Right cardiac atrium (tissue), 5 donors: Measurements from ENCODE around the gene RNF151. TPM values are rescaled to one million over a fixed set of nuclear protein-coding genes. Genes with fewer than 3 reads are reported as not detected.
A peak's percentile ranks its signal among the peaks of the same experiment; 100 is the strongest.
"Not testable (repeated sequence)": the region's sequence is repeated elsewhere in the genome, so short reads cannot be mapped to it uniquely, and the experiment has no call there.

Source experiments
- ATAC-seq, 2 donors: fragments of 200-7000 bp; cut with Tn5 transposase; one replicate each; pipeline versions ENCODE4 v1.8.0 to v1.9.1; 2020; ENCODE audit warnings: moderate library complexity in 2 of 2, mild to moderate bottlenecking in 1 of 2
- DNase-seq, 3 donors: peaks; one replicate each; pipeline ENCODE4 v3.0.0-alpha.2; 2020
- H3K27ac ChIP-seq: one replicate; pipeline ENCODE4 v1.5.1; 2013; ENCODE audit warnings: mild to moderate bottlenecking, low read length, control low read depth, moderate library complexity
- H3K27me3 ChIP-seq: one replicate; pipeline ENCODE4 v1.6.1; 2013; ENCODE audit not compliant: control insufficient read depth, insufficient read depth
- H3K4me1 ChIP-seq: one replicate; pipeline ENCODE4 v1.6.1; 2013; ENCODE audit warnings: low read length; ENCODE audit not compliant: control insufficient read depth, insufficient read depth
- H3K4me3 ChIP-seq: one replicate; pipeline ENCODE4 v1.5.1; 2013; ENCODE audit warnings: low read length, control low read depth
- H3K9me3 ChIP-seq: one replicate; pipeline ENCODE4 v1.6.1; 2013; ENCODE audit warnings: low read length; ENCODE audit not compliant: control insufficient read depth
- WGBS: extraction: QIAGEN DNeasy Blood & Tissue Kit; methylation state at CpG from one replicate; pipeline ENCODE4 v1.1.7; 2013; 5-methylcytosine and 5-hydroxymethylcytosine counted together
- intact Hi-C, 4 donors: fragments of 100-400 bp; cut with DNase I; formaldehyde crosslinking; loops; one replicate each; pipeline versions ENCODE4 v1.11.0 to v1.14.0; 2022 to 2023
- polyA plus RNA-seq: library from polyadenylated mRNA; stranded (reverse); fragments of 200-250 nt; gene quantifications from one replicate; pipeline ENCODE4 v1.2.3, GENCODE V29; 2013
- total RNA-seq, 4 donors: library from RNA; stranded (reverse); fragmentation: NEBNext Ultra II Directional; extraction: Animal tissue kit (Norgen Biotek cat#: 25700); gene quantifications; one replicate each; pipeline ENCODE4 v1.2.1, GENCODE V29; 2021
- donor health status: healthy with polysubstance abuse.
- donor health status: DM: no; HTN: yes; CAD: no.
- donor health status: DM: no; HTN: no; CAD: no.
- donor health status: DM: no; HTN: yes; CAD: no; lungs with severe emphysema.
- donor health status: DM: yes; HTN: yes; CAD: no.

Gene RNF151
- total and polyA plus RNA-seq, 5 donors = not detected

DNA sequence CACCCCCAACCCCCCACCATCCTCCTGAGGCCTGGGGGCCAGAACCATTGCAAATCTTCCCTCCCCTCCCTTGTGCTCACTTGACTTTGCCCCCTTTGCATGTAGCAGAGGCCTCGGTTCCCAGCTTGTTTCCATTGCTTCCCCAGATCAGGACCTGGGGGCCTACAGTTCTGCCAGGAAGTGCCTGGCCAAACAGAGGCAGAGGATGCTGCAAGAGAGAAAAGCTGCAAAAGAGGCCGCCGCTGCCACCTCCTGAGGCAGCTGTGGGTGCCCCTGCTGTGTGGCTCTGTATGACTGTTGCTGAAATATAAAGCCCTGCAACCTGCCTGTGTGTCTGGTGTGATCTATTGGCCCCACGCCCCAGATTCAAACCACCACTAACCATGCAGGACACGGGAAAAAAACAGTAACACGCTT, 5.0 kb upstream of the RNF151 start:
- Histone ChIP-seq H3K4me3 (no peak overlapping the region), H3K27ac (no peak overlapping the region), H3K27me3 (no peaks in the 10 kb centered on the region), H3K4me1 (peaks cover 15% of the 10 kb centered on the region), H3K9me3 (no peaks in the 10 kb centered on the region)
- DNase-seq (peak in 1 of 3 donors; percentile 38), ATAC-seq (no peak)
- intact Hi-C loops = no loop called here
- 64% methylated on average over 6 of the region's 6 CpGs for WGBS

DNA sequence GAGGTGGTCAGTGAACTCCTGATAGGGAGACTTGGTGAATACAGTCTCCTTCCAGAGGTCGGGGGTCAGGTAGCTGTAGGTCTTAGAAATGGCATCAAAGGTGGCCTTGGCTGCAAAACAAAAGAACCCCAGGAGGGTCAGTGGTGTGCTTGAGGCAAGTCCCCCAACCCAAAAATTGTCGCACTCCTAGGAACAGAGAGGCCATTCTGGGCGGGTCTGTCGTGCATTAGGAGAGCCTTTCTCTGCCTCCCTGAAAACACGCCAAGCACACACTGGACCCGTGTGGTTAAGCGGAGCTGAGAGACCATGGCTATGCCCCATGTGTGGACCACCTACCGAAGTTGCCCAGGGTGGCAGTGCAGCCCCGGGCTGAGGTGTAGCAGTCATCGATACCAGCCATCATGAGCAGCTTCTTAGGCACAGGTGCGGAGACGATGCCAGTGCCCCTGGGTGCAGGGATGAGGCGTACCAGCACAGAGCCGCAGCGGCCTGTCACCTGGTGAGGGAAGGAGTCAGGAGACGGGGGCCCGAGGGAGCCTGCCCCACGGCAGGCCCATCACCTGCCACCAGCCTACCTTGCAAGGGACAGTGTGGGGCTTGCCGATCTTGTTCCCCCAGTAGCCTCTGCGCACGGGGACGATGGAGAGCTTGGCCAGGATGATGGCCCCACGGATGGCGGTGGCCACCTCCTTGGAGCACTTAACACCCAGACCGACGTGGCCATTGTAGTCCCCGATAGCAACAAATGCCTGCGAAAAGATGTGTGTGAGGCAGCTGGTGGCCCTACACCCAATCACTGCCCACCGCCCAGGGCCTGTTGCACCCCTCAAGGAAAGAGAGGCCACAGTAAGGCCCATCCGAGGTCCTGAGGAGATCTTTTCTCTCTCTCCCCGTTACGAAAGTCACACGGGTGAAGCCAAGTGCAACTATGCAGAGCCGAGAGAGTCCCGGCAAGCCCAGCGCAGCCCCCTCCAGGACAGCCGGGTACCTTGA, 4.2 kb upstream of the RNF151 start:
- WGBS = 87% methylated on average over 37 of the region's 37 CpGs
- H3K4me1 ChIP-seq = peaks cover 15% of the 10 kb centered on the region
- intact Hi-C loops, H3K4me3 ChIP-seq, H3K27me3 ChIP-seq, H3K9me3 ChIP-seq, DNase-seq, H3K27ac ChIP-seq, ATAC-seq: not testable (repeated sequence)

DNA sequence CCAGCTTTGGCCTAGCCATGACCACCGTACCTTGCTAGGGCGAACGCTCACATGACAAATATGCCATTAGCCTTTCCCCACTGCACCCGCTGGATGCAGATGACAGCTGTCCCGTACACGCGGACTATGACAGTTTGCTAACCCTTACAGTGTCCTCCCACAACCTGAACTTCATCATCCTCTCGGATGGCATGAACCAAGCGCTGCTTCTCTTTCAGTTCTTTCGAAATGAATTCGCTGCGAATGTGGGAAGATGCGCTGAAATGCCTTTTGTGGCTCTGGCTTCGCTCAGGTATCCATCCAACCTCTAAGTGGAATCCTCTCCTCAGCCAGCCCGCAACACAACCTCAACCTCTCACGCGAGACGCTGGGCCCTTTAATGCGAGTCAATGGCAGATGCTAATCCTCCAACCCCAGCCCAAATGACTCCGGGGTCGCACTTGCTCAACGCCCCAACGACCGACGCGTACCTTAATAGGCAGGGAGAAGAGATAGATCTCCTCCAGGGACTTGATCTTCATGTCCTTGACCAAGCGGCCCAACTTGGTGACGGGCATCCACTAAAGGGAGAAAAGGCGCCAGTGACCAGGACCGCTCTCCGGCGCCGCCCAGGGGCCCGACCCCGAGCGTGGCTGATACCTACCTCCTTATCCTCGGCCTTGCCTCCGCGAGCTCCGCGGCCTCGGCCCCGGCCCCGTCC, 2.7 kb upstream of the RNF151 start:
- intact Hi-C loops = no loop called here
- Histone ChIP-seq H3K4me1 (peaks cover 15% of the 10 kb centered on the region), H3K9me3 (no peaks in the 10 kb centered on the region), H3K27me3 (no peaks in the 10 kb centered on the region), H3K4me3 (peak overlapping the region; percentile 81), H3K27ac (peak overlapping the region; percentile 39)
- 9% methylated on average over 44 of the region's 44 CpGs for WGBS
- DNase-seq (peak in 1 of 3 donors; percentile 80), ATAC-seq (peak; percentile 2 to 44)

DNA sequence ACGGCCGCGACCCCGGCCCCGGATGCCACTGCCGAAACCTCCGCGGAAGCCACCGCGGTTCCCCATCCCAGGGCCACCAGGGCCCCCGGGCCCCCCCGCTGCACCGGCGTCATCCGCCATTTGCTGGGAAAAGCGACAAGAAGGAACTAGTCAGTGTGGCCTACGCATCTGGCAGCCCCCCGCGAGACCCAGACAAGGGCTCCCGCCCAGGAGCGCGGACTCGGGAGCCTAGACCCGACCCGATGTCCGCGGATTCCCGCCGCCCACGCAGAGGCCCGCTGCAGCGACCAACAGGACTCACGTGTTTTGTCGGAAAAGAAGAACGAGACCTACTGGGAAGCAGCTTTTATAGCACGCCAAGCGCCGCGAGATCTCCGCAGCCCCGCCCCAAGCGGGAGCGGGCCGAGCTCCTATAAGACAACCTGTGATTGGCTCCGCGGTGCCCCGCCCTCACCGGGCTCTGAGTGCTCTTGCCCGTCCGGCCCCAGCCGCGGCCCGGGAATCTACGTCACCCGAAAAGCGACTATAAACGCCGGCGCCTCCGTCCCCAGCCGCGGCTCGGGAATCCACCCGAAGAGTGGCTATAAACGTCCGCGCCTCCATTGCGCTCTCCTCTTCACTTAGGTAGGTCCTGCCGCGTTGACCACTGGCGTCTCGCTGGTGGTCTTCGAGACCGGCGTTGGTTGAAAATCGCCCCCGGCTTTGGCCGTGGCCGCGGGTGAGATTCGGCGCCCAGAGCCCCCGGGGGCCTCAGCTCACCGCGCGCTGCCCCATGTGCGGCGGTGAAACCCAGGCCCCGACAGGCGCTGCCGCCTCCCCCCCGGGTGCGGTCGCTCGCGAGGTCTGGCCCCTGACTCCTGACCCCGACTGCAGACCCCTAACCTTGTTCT, 1.9 kb upstream of the RNF151 start, which contains the start of gene RPS2:
RPS2 (minus strand) TSS at position 321 of the 890 bp plus-strand sequence; CDS start at position 120, 201 bp downstream.
- Histone ChIP-seq H3K4me3 (peak within 1 kb of the TSS; percentile 81), H3K9me3 (no peaks in the 10 kb centered on the region), H3K27me3 (no peaks in the 10 kb centered on the region), H3K27ac (peak within 1 kb of the TSS; percentile 83), H3K4me1 (peaks cover 15% of the 10 kb centered on the region)
- peak; percentile 99 to 100 (median 100) for DNase-seq
- ATAC-seq = peak; percentile 96 to 98
- intact Hi-C loops = no loop called here
- WGBS = under 1% methylated on average over 97 of the region's 97 CpGs

DNA sequence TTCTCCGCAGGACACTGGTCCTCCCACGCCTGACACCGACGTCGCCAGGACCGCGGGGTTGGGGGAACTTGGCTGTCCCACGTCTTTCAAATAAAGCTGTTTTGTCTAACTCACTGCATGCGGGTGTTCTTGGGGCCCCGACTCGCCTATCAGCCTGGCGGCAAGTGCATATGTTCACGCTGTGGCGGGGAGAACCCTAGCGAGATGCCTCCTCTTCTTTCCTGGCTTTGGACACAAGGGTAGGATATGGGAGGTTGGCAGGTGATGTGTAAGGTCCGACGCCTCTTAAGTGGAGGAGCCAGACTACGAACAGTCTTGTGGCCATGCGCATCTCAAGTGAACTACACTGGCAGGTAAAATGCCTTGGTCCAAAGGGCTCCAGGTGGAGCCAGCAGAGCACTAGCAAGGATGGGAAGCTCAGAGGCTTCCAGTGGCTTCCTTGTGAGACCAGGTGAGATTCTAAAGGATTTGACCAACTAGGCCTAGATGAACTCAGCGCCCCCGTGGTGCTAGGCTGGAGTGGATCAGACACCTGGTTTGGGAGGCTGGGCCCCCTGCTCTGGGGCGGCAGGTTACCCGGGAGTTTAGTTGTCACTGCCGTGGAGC, 1.2 kb upstream of the RNF151 start:
- Histone ChIP-seq H3K9me3 (no peaks in the 10 kb centered on the region), H3K4me3 (peak overlapping the region; percentile 81), H3K27me3 (no peaks in the 10 kb centered on the region), H3K4me1 (peaks cover 13% of the 10 kb centered on the region), H3K27ac (peak overlapping the region; percentile 83)
- DNase-seq (no peak), ATAC-seq (no peak)
- intact Hi-C loops = no loop called here
- 22% methylated on average over 24 of the region's 24 CpGs for WGBS

DNA sequence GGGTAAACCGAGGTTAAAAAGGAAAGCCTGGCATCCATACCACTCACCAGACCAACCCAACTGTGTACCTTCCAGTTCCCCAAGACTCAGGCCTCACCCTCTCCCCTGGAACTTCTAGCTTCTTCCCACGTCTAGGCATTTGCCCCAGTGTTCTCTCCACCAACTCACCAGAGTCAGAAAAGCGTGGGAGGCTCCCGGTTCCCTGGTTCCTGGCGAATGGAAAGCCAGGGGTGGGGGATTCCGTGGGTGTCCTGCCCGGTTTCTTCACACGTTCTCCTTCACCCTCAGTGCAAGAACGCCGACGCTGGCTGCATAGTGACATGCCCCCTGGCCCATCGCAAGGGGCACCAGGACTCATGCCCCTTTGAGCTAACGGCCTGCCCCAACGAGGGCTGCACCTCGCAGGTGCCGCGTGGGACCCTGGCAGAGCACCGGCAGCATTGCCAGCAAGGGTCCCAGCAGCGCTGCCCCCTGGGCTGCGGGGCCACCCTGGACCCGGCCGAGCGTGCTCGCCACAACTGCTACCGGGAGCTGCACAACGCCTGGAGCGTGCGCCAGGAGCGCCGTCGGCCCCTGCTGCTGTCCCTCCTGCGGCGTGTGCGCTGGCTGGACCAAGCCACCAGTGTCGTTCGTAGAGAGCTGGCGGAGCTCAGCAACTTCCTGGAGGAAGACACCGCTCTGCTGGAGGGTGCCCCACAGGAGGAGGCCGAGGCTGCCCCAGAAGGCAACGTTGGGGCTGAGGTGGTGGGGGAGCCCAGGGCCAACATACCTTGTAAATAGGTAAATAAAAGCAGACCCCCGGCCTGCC, 1.7 kb downstream of the RNF151 start:
- DNase-seq (no peak), ATAC-seq (no peak)
- Histone ChIP-seq H3K4me1 (peaks cover 21% of the 10 kb centered on the region), H3K27ac (no peak overlapping the region), H3K9me3 (no peaks in the 10 kb centered on the region), H3K4me3 (no peak overlapping the region), H3K27me3 (no peaks in the 10 kb centered on the region)
- intact Hi-C loops = no loop called here
- WGBS = 88% methylated on average over 41 of the region's 41 CpGs

DNA sequence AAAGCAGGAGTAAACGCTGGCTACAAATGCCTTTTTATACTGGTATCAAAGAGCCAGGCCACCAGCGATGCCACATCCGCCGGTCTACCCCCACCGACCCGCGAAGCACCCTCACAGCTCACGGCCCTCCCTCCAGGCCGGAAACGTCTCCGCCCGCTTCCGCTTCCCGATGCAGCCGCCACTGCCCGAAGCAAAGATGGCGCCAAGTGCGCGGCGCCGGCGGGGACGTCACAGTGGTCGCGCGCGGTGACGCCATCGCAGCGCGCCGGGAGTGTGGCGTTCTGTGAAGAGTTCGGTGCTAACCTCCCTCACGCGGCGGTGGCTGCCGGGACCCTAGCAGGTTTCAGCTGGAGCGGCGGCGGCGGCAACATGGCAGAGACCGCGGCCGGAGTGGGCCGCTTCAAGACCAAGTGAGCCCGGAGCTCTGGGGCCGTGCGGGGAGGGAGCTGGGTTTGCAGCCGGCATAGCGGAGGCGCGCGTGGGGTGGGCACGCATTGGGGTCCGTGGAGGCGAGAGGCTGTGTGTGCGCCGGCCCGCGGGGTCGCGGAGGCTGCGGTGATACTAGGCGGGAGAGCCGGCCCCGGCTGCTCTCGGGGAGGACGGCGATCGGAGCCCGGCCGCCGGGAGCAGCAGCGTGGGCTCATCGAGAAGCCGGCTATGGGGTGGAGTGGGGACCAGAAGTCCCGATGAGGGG, 5.3 kb downstream of the RNF151 start, which contains the start of gene TBL3:
TBL3 (plus strand) TSS at position 258 of the 694 bp plus-strand sequence; CDS start at position 370, 112 bp downstream.
- no peaks in the 10 kb centered on the region for H3K9me3 ChIP-seq
- ATAC-seq (peak; percentile 94), DNase-seq (peak; percentile 94 to 98 (median 97))
- intact Hi-C loops = no loop called here
- peaks cover 9% of the 10 kb centered on the region for H3K4me1 ChIP-seq
- WGBS = under 1% methylated on average over 78 of the region's 78 CpGs
- H3K27ac ChIP-seq = peak within 1 kb of the TSS; percentile 86
- no peaks in the 10 kb centered on the region for H3K27me3 ChIP-seq
- peak within 1 kb of the TSS; percentile 78 for H3K4me3 ChIP-seq

DNA sequence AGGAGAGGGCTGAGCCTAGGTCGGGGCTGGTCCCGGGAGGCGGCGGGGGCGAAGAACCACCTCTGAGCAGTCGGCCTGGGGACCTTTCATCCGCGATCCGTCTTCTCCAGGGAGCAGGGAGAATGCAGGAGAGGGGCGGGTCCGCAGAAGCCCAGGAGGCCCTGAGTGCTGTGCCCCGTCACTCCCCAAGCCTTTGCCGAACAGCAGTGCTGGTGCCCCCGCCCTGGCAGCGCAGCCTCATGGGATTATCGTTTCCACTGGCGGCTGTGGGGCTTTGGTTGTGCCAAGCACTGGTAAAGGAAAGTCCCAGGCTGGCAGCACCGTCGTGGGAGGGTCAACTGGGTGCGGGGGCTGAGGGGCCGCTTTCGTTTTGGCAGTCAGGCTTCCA, 5.8 kb downstream of the RNF151 start:
- Histone ChIP-seq H3K4me1 (peaks cover 9% of the 10 kb centered on the region), H3K27ac (no peak overlapping the region), H3K4me3 (peak overlapping the region; percentile 78), H3K9me3 (no peaks in the 10 kb centered on the region), H3K27me3 (no peaks in the 10 kb centered on the region)
- WGBS = 3% methylated on average over 22 of the region's 22 CpGs
- intact Hi-C loops = no loop called here
- ATAC-seq (no peak), DNase-seq (peak in 2 of 3 donors; percentile 19 to 59)

DNA sequence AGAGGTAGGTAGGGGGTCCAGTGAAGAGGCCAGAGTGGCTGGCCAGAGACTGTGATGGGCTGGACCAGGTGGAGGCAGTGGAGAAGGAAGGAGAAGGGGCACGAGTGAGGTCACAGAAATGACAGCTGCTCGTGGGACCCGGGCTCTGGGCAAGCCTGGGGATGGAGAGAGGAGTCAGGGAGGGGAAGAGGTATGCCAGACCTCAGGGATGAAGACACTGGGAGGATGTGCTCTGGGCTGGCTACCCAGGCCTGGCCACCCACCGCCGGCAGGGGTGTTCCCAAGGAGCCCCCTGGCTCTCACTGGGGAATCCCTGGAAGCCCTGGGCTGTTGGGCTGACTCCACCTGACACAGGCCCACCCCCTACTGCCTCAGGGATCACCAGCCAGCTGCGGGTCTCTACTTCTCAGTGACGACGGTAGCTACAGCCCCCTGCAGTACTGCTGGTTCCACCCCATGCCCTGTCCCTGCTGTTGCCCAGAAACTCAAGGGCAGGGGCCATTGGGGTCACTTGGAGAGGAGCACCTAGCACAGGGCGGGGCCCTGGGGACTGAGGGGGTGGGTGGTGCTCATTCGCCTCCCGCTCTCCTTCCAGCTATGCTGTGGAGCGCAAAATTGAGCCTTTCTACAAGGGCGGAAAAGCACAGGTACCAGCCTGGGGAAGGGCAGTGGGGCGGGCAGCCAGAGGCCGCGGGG, 7.0 kb downstream of the RNF151 start:
- DNase-seq (peak in 1 of 3 donors; percentile 12), ATAC-seq (no peak)
- Histone ChIP-seq H3K4me1 (peaks cover 9% of the 10 kb centered on the region), H3K27ac (no peak overlapping the region), H3K4me3 (no peak overlapping the region), H3K27me3 (no peaks in the 10 kb centered on the region), H3K9me3 (no peaks in the 10 kb centered on the region)
- WGBS = 90% methylated on average over 16 of the region's 16 CpGs
- intact Hi-C loops = no loop called here
